ENCODE results near the gene AGAP3.

DNA sequence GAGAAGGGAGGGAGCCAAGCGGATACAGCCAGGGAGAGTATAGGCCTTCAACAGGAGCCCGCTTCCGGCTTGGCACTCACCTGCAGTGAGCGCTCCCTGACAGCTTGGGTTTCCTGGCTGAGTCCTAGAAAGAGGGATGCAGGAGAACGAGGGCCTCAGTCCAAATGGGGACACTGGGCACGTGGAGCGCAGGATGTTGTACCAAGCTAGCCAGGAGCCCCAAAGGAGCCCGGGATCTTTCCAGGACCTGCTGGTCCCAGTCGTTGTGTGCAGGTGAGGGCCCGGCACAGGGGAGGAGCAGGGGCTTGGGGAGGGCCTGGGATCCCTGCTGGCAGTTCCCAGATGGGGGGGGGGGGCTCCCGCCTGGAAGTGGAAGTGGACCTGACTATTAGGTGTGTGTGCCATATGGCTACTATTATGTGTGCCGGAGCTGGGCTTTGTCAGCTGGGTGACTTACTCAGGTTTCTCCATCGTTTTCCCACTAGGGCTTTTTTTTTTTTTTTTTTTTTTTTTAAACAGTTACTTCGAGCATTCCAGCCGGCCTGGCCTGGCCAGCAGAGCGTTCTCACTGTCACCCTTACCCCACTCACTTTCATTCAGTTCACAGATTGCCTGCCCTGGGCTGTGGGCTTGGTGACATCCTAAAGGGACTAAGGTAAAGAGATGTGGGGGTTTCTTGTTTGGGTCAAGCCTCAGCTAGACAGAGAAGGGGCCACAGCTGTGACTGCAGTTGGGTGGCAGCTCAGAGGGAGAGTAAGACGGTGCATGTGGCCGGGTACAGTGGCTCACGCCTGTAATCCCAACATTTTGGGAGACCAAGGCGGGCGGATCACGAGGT lies 3.8 kb downstream of the AGAP3 start:
- no peak for TF ChIP-seq POLR2A (IDR thresholded peaks at IDR 0.05)
- TF ChIP-seq, protein P1, sequence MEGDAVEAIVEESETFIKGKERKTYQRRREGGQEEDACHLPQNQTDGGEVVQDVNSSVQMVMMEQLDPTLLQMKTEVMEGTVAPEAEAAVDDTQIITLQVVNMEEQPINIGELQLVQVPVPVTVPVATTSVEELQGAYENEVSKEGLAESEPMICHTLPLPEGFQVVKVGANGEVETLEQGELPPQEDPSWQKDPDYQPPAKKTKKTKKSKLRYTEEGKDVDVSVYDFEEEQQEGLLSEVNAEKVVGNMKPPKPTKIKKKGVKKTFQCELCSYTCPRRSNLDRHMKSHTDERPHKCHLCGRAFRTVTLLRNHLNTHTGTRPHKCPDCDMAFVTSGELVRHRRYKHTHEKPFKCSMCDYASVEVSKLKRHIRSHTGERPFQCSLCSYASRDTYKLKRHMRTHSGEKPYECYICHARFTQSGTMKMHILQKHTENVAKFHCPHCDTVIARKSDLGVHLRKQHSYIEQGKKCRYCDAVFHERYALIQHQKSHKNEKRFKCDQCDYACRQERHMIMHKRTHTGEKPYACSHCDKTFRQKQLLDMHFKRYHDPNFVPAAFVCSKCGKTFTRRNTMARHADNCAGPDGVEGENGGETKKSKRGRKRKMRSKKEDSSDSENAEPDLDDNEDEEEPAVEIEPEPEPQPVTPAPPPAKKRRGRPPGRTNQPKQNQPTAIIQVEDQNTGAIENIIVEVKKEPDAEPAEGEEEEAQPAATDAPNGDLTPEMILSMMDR (IDR thresholded peaks at IDR 0.05) = no peak
